ENCODE measurements around the gene MOB3B. TPM values are rescaled to one million over a fixed set of nuclear protein-coding genes. Genes with fewer than 3 reads are reported as not detected.

Gene MOB3B
- polyA plus RNA-seq (2011; rRNA removed) (0.04 and 0.05 TPM in 2 replicates), polyA minus RNA-seq (2011; rRNA and poly(A)+ RNA removed) (0.05 TPM in 1 of 2 replicates, not detected in the other)

GRCh38 chr9:27529316-27530278, at the start of gene MOB3B:
Gene MOB3B (minus strand): TSS chr9:27529814. CDS start chr9:27455550, 74,264 bp downstream.
- ChIA-PET POLR2A (no interaction called here), CTCF (interaction anchor here (0.7 to 2.6 kb wide), 22 partner anchors 10 to 204 kb away, joined by 3 to 30 read pairs (median 4); no protein-coding TSS in a partner anchor)
- H3K4me3 ChIP-seq (ENCODE audit: low read depth, low read length), result peak within 1 kb of the TSS; percentile 39
- H3K36me3 ChIP-seq (ENCODE audit: control insufficient read depth, insufficient read depth, low read length), result no peaks in the 10 kb centered on the region
- no peak for DNase-seq (ENCODE audit: low read depth)
- peak; percentile 77 for TF ChIP-seq CTCF (IDR thresholded peaks at IDR 0.05; ENCODE audit: insufficient read depth, low read depth, low read length)
- H3K27me3 ChIP-seq (ENCODE audit: control insufficient read depth, insufficient read depth, low read length), result peaks cover 18% of the 10 kb centered on the region

- CTCF ChIA-PET, result no interaction called here
- no peak for TF ChIP-seq CTCF (IDR thresholded peaks at IDR 0.05; ENCODE audit: insufficient read depth, low read depth, low read length)
- no peaks in the 10 kb centered on the region for H3K36me3 ChIP-seq (ENCODE audit: control insufficient read depth, insufficient read depth, low read length)
- POLR2A ChIA-PET, result interaction anchor here (0.6 to 1.0 kb wide), 2 partner anchors 19 to 25 kb away, joined by 3 to 4 read pairs; no protein-coding TSS in a partner anchor
- H3K27me3 ChIP-seq (ENCODE audit: control insufficient read depth, insufficient read depth, low read length), result no peaks in the 10 kb centered on the region
- DNase-seq (ENCODE audit: low read depth), result peak; percentile 85
- peak overlapping the region; percentile 52 for H3K4me3 ChIP-seq (ENCODE audit: low read depth, low read length)
Observed at GRCh38 chr9:27573634-27574590, 44.3 kb upstream of the MOB3B start.

GRCh38 chr9:27572918-27573633, 43.5 kb upstream of the MOB3B start, which contains the start of gene C9orf72:
Gene C9orf72 (minus strand): TSS chr9:27573481. CDS start chr9:27567120, 6,361 bp downstream.
- H3K36me3 ChIP-seq (ENCODE audit: control insufficient read depth, insufficient read depth, low read length), result no peaks in the 10 kb centered on the region
- no peak for DNase-seq (ENCODE audit: low read depth)
- no peak for TF ChIP-seq CTCF (IDR thresholded peaks at IDR 0.05; ENCODE audit: insufficient read depth, low read depth, low read length)
- no peaks in the 10 kb centered on the region for H3K27me3 ChIP-seq (ENCODE audit: control insufficient read depth, insufficient read depth, low read length)
- ChIA-PET POLR2A (interaction anchor here (0.6 to 1.0 kb wide), 2 partner anchors 18 to 26 kb away, joined by 3 to 4 read pairs; no protein-coding TSS in a partner anchor), CTCF (interaction anchor here (0.6 kb wide), 1 partner anchor 472 kb away, joined by 4 read pairs; no protein-coding TSS in a partner anchor)
- peak within 1 kb of the TSS; percentile 52 for H3K4me3 ChIP-seq (ENCODE audit: low read depth, low read length)

GRCh38 chr9:27572566-27572917, 42.9 kb upstream of the MOB3B start:
- no peaks in the 10 kb centered on the region for H3K36me3 ChIP-seq (ENCODE audit: control insufficient read depth, insufficient read depth, low read length)
- TF ChIP-seq CTCF (IDR thresholded peaks at IDR 0.05; ENCODE audit: insufficient read depth, low read depth, low read length), result no peak
- peak overlapping the region; percentile 52 for H3K4me3 ChIP-seq (ENCODE audit: low read depth, low read length)
- no peaks in the 10 kb centered on the region for H3K27me3 ChIP-seq (ENCODE audit: control insufficient read depth, insufficient read depth, low read length)
- no peak for DNase-seq (ENCODE audit: low read depth)
- POLR2A ChIA-PET, result no interaction called here
- CTCF ChIA-PET, result interaction anchor here (0.6 kb wide), 1 partner anchor 472 kb away, joined by 4 read pairs; no protein-coding TSS in a partner anchor
